NCI-H1436 treated with DMSO at 0.1 percent for 48 hours (cell line): Measurements from ENCODE around the gene GAS7.
"Not testable (repeated sequence)": the region's sequence is repeated elsewhere in the genome, so short reads cannot be mapped to it uniquely, and the experiment has no call there.

Experiments
- DNase-seq: peaks from one replicate; lab custom pipeline; 2025; lab: John Stamatoyannopoulos, UW

GAS7 gene

DNA sequence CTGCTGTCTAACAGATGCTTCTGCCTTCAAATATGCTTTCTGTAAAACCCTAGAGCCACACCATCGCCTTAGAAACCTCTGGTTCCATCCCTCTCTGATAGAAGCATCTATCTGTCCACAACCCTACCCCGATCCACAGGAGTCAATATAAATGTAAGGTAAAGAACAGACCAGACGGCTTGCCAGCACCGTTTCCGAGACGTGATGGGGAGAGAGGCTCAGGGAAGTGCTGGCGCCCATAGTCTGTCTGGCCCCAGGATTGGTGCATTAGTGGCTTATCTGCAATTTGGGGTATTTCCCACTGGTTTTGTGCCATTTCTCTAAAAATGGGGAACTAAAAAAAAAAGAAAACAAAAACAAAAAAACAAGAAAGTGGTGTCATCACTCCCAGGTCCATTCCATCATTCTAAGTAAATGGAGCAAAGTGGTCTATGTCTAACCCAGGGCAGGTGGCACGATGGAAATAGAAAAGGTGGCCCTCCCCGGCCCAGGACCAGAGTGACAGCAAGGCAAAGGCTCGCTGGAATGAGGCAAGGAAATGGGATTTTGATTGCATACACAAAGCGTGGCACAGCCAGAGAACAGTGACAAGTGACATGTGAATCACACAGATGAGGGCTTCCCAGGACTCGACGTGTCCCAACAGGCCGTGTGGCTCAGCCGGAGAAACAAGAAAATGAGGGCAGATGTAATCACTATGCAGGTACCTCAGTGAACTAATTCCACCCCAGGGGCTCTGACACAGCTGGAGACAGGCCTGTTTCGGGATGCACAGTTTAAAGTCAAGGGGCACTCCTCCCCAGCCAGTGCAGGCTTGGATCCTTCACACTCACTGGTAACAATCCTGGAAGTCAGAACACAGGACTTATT lies 125.6 kb downstream of the GAS7 start:
- no peak for DNase-seq

DNA sequence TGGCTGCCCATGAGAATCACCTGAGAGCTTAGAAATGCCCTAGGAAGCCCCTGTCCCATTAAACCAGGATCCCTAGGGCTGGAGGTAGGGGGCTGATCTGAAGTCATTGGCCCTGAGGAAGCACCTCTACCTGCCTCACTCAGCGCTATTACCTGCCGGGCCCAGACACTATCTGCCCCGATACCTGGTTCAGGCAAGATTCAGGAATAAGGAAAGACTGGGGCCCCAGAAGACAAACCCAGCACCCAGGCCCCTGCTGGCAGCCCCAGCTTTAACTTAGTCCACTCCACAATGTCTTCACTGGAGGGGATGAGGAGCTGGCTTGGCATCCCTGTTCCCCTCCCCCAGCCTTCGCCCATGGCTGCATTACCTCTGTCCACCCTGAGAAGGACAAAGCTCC lies 126.3 kb downstream of the GAS7 start:
- DNase-seq, result no peak

DNA sequence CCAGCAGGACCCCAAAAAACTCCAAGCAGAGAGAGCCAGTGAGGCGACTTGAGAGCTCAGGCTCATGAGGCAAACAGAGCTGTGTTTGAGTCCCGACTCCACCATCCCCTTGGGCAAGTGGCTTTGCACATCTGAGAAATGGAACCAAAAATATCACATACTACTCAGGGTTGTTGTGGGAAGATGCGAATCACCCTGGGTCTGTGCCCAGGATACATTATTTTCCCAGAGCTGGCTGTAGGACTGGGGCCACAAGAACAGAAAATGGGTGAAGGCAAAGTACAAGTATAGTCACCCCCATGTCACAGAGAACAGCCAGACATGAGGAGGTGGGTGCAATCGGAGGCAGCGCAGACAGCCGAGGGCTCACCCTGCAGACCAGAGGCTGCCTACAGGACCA lies 127.3 kb downstream of the GAS7 start:
- DNase-seq, result no peak

DNA sequence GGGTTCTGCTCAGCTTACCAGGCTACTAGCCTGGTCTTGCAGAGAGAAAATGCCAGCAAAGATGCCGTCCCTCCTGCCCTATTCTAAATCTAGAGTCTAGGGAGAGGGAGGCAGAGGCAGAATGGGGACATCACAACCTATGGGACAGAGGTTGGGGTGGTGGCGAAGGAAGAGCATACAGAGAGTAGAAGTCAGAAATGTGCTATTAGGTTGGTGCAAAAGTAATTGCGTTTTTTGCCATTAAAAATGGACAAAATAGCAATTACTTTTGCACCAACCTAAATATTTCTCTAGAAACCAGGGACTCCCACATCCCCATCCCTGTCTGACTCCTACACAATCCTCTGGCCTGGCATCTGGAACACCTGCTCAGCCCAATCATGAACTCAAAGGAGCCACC lies 127.7 kb downstream of the GAS7 start:
- DNase-seq, result no peak

DNA sequence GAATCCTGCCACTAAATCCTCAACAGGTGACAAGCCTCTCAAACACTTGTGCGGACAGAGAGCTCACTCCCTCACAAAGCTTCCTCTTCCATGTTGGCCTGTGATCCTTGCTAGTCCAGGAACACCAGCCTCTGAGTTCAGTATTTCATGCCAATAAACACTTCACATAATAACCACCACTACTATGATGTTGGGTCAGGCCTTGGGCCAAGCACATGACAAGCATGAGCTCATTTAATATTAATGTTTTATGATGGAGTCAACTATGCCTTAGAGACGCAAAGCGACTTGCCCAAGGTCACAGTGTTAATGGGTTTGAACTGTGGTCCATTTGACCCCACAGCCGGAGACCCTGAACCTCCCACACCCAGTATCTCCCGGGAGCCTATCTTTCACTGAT lies 129.1 kb downstream of the GAS7 start:
- no peak for DNase-seq

DNA sequence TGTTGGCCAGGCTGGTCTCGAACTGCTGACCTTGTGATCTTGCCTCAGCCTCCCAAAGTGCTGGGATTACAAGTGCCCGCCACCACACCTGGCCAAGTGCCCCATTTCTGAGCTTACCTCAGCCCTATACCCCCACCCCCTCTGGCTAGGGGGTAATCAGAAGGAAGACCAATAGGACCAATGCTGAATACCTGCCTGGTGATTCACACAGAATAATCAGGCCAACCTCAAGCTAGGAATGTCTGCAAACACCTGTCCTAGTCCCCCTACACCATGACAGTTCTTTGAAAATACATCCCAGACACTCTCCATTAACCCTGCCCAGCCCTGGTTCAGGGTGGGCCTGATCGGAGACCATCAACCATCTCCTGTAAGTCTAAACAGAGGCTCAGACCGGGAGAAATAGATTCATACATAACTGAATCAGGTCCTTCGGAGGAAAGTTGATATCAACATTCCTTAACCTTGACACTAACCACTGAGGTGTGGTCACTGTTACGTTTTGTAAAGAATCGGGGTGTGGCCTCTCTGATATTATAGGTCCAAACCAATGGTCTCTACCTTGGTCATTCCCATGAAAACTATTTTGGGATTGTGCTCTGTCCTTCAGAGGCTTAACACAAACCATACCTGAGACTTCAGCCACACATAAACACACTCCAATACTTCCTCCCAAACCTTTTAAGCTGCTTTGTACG lies 130.8 kb downstream of the GAS7 start:
- DNase-seq, result no peak

DNA sequence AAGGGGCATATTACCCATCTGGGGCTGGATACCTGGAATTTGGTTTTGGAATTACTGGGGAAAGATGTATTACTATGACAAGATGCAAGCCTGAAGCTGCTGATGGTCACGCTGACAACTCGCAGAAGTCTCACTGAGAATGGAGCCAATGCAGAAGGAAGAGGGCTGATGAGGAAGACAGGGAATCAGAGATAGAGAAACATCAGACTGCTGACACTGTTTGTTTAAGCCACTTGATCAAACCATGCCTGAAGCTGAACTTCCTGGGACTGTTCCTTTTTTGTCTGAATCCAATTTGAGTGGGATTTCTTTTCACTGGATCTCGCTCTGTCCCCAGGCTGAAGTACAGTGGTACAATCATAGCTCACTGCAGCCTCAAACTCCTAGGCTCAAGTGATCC lies 133.9 kb downstream of the GAS7 start:
- no peak for DNase-seq

DNA sequence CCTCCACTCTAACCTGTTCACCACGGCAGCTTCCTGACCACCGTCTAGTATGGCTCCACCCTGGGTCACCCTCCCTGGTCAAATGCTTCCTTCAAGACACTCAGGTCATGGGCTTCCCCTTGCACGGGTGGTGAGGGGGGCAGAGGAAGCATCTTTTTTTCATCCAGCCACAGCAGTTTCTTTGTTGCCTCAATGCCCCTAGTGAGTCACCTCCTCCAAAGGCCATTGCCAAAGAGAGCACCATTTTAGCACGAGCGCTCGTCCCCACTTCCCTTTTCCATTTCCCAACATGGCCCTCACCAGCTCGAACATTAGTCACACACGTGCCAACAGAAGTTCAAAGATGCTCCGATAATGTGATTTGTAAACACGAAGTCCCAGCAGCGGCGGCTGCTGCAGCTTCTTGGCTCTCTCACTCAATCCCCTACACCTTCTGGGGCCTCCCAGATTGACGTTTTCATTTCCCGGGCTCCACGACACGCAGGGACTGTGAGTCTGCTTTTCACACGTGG lies 134.6 kb downstream of the GAS7 start:
- DNase-seq, result no peak

DNA sequence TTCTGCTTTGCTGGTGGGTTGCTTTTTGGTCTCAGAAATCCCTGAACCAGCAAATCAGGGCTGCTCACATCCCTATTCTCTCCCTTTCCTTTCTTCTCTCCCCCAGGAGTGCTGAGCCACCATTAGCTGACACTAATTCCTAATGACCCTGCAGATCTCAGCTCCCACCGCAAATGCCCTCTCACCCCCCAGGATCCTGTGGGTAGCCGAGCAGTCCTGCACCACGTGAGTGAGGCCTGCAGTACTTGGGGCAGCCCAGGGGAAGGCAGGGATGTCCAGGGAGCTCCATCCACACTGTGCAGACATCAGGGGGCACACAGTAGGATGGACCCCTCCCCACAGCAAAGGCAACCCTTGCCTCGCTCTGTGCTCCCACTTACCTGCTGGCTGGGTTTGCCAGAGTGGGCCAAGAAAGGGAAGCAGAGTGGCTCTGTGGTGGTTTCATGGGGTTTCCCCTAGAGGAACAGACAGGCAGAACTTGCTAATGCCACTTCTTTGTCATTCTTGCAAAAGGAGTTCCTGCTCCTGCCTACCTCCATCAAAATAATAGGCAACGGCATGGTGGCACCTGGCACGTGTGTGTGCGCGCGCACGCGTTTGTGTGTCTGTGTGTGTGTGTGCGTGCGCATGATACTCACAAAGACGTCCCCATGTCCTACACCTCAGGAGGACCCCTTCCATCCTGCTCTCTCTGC lies 135.6 kb downstream of the GAS7 start:
- DNase-seq, result no peak

DNA sequence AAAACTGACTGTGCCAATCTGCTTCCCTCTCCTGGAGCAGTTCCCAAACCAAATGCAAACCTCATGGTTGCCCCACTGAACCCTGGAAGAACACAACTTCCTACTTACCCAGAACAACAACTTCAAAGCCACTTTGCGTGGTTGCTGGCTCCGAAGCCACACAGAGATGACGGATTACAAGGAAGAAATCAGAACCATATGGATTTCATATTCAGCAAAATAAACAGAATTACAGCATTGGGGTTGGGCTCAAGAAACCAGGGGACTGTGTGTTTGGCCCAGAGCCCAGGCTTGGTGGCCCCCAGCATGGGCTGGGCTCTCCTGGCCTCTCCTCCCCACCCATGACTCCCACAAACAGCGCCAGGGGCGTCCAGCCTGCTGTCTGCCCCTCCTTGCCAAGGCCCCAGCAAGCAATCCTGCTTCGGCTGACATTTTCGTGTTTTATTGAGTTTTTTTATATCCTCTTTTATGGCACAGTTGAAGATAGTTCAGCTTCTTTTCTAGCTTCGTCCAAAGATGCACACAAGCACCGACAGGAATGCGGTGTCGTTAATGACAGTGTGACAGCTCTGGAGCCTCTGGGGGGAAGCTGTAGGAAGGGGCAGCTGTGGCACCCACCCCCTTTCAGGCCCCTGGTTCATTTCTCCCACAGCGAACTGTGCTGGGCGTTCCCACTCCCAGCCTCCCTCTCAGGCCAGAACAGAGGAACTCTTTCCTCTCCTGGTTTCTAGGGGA lies 137.1 kb downstream of the GAS7 start:
- no peak for DNase-seq

DNA sequence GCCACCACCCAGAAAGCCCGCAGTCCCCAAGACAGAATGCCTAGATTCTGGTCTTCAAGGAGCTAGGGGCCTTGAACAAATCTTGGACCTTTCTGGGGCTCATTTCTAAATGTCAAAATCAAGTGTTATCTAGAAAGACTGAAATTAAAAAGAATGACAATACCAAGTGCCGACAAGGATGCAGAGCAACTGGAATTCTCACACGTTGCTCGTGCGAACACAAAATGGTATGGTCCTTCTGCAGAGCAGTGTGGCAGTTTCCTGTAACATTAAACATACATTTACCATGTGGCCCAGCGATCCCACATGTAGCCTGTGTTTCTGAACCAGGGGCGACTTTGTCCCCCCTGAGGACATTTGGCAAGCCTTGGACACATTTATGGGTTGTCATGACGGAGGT lies 137.9 kb downstream of the GAS7 start:
- DNase-seq, result no peak

DNA sequence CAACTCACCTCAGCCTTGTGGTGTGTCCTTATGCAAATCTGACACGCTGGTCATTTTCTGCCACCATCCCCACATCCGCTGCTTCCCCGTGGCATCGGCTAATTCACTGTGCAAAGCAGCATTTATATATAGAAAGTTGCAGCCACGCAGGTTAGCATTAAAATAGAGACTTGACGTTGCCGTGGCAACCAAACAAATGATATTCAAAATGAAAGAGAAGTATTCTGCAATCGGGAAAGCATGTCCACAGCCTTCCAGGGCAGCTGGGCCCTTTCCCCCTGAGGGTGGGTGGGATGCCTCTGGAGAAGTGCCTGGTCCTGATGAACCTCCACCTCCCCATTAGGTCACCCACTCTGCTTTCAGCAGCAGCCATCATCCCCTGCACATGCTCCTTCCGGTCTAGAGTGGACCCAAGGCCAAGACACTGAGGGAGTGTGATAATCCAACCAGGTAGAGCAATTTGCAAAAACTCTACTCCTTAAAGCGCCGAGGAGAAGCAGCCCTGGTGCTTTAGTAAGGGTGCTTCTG lies 138.7 kb downstream of the GAS7 start:
- no peak for DNase-seq

DNA sequence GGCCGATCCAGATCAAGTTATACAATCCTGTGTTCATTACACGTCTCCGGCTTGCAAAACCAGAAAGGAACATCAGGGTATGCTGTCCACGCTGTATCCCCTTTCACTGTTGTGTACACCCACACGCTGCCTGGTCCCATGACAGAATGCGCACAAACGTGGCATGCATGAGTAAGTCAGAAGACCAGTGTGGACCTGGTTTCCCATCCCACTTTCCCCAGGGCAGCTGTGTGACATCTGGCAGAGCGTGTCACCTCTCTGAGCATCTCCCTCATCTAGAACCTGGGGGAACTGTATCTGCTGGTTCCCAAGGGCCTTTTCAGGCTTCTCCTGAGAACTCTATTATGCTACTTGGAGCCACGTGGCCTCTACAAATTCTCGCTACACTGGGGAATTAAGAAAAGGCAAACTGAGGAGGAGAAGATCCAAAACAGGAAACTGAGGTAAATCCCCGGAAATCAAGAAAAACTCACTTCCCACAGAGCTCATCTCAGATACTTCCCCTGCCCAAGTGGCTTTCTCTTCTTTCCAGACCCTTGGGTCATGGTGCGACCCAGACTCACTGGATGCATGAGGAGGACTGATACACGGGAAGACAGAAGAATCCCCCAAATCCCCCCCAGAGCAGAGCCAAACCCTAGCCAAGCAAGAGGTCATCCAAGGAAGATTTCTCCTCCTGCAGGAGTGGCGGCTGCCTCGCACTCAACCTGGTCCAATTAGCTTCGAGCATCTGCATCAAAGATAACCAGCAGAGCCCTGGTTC lies 139.3 kb downstream of the GAS7 start:
- DNase-seq, result no peak

DNA sequence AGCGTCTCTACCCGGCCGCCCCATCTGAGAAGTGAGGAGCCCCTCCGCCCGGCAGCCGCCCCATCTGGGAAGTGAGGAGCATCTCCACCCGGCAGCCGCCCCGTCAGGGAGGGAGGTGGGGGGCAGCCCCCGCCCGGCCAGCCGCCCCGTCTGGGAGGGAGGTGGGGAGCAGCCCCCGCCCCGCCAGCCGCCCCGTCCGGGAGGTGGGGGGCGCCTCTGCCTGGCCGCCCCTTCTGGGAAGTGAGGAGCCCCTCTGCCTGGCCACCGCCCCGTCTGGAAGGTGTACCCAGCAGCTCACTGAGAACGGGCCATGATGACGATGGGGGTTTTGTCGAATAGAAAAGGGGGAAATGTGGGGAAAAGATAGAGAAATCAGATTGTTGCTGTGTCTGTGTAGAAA lies 140.9 kb downstream of the GAS7 start:
- not testable (repeated sequence) for DNase-seq

DNA sequence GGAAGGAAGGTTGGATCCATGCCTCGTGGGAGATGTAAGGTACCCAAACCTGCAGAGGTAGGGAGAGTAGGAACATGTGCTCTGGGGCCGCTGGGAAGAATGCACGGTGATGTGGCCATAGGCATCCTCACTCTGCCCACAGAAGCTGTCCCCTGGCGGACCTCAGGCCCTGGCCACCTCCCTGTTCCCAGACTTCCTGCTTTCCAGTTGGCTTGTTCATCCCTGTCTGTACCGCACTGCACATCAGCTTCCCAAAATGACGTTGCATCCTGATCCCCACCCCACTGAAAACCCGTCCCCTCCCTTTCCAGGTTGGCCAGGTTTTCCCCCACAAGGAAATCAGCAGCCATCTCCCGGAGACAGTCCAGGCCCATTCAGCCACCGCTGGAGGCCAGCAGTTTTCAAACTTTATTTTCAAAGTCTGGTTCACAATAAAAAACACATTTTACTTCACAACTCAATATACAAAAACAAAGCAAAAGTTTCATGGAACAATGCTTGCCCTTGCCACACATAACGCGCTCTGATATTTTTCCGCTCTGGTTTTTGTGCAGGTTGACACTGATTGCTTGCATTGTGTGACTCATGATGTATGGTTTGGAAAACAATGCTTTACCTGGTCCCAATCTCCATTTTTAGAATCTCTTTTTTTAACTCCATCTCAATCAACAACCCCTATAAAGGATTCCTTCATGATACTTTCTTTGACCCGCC lies 143.0 kb downstream of the GAS7 start:
- DNase-seq, result no peak

DNA sequence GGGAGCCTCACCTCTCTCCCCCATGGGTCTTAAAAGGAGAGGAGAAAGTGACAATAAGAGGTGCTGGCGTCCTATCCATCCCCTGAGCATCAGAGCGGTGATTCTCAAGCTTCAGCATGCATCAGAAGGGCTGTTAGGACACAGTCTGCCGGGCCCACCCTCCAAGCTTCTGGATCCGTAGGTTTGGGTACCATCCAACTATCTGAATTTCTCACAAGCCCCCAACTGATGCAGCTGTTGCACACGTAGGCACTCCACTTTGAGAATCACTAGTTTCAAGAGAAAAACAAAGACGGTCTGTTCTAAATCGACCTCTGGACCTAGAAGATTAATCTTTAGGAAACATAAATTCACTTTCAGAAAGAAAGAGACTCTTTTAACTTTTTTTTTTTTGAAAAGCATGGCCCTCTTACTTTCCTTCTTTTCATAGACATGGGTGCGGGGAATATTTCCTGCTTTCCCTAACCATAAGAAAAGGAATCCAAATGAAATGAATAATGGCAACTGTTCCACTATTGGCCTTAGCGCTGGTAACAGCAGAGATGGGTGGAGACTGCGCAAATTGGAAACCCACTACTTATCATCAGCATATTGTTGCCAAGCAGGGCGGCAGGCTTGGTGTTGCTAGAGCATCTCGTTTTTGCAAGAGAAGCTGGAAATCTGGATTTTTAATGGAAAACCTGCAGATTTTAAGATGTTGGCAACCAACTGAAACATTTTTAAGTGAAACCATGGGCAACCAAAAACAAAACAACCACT lies 144.4 kb downstream of the GAS7 start:
- no peak for DNase-seq

DNA sequence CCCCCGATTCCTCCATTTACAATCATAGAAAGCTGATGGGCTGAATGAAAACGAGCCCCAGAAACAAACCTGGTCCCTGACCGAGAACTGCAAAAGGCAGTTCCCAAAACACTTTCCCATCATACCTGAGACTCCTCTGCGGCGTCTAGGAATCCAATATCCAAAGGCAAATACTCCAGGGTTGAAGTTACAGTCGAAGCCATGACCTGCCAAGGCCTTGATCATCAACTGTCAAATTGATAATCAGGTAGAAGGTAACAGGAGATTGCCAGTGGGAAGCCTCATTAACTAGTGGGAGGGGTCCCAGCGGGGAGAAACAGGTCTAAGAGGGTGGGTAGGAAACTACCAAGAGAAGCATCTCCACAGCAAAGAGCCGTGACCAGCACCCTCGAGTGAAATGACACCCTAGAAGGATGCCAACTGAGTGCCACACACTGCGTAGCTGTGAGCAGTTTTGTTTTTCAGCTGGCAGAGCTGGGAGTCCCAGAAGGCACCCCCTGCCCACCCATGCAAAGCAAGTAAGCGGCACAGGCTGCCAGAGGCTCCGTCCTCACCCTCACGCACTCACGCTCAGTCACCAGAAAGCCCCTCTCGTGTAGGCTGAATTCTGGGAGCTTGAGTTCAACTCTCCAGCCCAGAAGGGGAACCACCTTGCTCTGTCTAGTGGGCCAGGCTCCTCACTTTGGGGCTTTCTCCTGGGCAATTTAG lies 146.1 kb downstream of the GAS7 start:
- DNase-seq, result no peak

DNA sequence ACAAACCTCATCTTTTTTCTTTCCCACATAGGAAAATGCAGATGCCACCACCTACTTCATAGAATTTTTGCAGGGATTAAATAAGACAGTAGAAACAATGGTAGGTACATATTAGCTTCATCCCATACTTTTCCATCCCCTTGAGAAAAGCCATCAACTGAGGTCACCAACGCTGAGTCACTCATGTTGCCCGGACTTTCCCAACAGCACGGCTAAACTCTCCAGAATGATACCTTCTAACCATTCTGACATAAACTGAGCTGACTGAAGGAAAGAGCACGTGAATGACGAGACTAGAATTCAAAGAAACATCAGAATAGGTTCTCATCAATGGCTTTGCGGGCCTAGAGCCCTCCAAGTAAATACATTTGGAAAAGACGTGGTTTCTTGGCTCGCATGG lies 147.3 kb downstream of the GAS7 start:
- DNase-seq, result no peak

DNA sequence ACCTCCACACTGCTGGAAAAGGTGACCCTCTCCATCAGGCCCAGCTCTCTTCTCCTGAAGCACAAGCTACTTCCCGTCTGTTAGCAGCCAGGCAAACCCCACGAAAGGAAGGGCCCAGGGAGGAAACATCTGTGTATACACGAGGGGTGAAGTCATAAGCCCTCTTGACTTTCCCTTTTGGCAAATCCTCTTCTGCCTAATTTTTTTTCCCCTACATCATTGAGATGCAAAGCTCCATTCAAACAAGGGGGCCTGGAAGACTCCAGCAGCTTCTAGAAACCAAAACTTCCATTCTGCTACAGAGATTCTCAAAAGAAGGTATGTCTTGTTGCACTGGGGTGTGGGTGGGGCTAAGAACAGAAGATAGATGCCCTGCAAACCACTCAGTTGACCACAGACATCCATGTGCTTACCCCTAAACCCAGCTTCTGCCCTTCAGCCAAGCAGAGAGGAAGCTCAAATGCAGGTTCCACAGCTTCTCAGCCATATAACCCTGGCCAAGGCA lies 147.8 kb downstream of the GAS7 start:
- DNase-seq, result no peak
